GM15510 (cell line): ENCODE data around the gene OR2T34.
"Not testable (repeated sequence)": the region's sequence is repeated elsewhere in the genome, so short reads cannot be mapped to it uniquely, and the experiment has no call there.

Source experiments
- POLR2A ChIP-seq: IDR thresholded peaks from 3 replicates; pipeline ENCODE4 v1.6.1; 2011; ENCODE audit warnings: borderline replicate concordance; ENCODE audit not compliant: insufficient read length; ENCODE audit errors: extremely low read depth

The OR2T34 gene

GRCh38 chr1:248574657-248575056, at the start of gene OR2T34:
OR2T34 (minus strand) TSS chr1:248574757; CDS start chr1:248574757, 0 bp downstream.
- not testable (repeated sequence) for TF ChIP-seq POLR2A

- no peak for TF ChIP-seq POLR2A
These were observed 48.0 kb upstream of the OR2T34 start for GRCh38 chr1:248622570-248623001.

- TF ChIP-seq POLR2A = no peak
These were observed 47.2 kb upstream of the OR2T34 start for GRCh38 chr1:248621770-248622169.

GRCh38 chr1:248618878-248619277, 44.3 kb upstream of the OR2T34 start:
- no peak for TF ChIP-seq POLR2A

- TF ChIP-seq POLR2A = no peak
These were observed 43.6 kb upstream of the OR2T34 start for GRCh38 chr1:248618119-248618518.

- TF ChIP-seq POLR2A = no peak
These were observed 39.2 kb upstream of the OR2T34 start for GRCh38 chr1:248613742-248614141.

GRCh38 chr1:248611883-248612414, 37.4 kb upstream of the OR2T34 start:
- no peak for TF ChIP-seq POLR2A

GRCh38 chr1:248610301-248610700, 35.7 kb upstream of the OR2T34 start:
- TF ChIP-seq POLR2A = no peak

- no peak for TF ChIP-seq POLR2A
These were observed 24.8 kb upstream of the OR2T34 start for GRCh38 chr1:248599396-248599795.

- TF ChIP-seq POLR2A = no peak
These were observed 23.0 kb upstream of the OR2T34 start, which contains the start of gene OR2T10 for GRCh38 chr1:248597589-248597988. OR2T10 (minus strand) TSS chr1:248597700; CDS start chr1:248593768, 3,932 bp downstream.

GRCh38 chr1:248596615-248597014, 22.1 kb upstream of the OR2T34 start:
- no peak for TF ChIP-seq POLR2A

GRCh38 chr1:248593226-248593625, 18.7 kb upstream of the OR2T34 start:
- no peak for TF ChIP-seq POLR2A

- TF ChIP-seq POLR2A = no peak
These were observed 18.1 kb upstream of the OR2T34 start for GRCh38 chr1:248592655-248593054.

GRCh38 chr1:248590055-248590454, 15.5 kb upstream of the OR2T34 start:
- TF ChIP-seq POLR2A = no peak

GRCh38 chr1:248589334-248589733, 14.8 kb upstream of the OR2T34 start:
- no peak for TF ChIP-seq POLR2A

- no peak for TF ChIP-seq POLR2A
These were observed 10.7 kb upstream of the OR2T34 start for GRCh38 chr1:248585266-248585665.

GRCh38 chr1:248576260-248576980, 1.9 kb upstream of the OR2T34 start:
- no peak for TF ChIP-seq POLR2A

GRCh38 chr1:248562672-248563071, 11.9 kb downstream of the OR2T34 start, which contains the start of gene OR2T29:
OR2T29 (minus strand) TSS chr1:248562772; CDS start chr1:248559491, 3,281 bp downstream.
- TF ChIP-seq POLR2A = not testable (repeated sequence)
